ENCODE results near the gene DCDC1.
"Not testable (repeated sequence)": the region's sequence is repeated elsewhere in the genome, so short reads cannot be mapped to it uniquely, and the experiment has no call there.

The DCDC1 gene

GRCh38 chr11:31327417-31327816 lies 42.1 kb downstream of the DCDC1 start:
- DNase-seq = no peak

DNA sequence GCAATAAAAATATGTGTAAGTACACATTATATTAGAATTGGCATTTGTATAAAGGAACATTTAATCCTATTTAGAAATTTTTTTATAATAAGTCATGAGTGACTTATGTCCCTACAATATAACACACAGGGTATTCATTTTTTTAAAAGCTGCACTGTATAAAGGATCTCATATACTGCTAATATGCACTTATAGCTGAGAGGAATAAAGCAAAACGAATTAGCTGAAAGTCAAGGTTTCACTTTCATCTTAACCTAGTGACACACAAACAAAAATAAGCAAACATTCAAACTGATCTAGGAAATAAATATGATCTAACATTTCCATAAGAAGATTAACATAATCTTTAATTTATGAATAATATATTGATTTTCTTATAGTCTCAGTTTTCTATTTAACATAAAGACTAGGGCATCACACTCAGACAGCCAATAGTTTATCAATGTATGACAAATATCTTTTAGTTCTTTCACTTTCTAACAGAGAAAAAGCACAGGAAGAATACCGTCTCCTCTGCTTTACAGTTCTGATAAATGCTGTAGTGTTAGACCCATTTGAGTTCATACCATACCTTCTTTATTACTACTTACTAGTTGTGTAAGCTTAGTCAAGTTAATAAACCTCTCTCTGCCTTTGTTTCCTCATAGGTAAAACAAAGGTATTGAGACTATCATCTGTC lies 42.9 kb downstream of the DCDC1 start:
- DNase-seq = no peak

DNA sequence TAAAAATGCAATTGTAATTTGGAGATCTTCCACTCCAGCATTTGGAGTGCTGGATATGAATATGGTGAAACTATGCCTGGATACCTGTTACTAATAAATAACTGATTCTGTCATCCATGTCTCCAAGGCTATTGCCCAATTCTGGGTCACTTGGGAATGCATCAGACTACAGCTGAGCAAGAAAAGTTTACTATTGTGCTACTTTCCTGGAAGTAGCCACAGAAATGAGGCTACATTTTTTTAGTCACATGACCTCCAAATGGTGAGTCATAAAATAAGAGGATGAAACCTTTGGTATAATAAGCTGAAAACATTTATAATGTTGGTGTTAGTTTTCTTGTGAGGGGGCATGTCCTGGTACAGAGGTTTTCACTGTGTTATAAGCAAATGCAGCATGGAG lies 44.4 kb downstream of the DCDC1 start:
- DNase-seq = no peak

DNA sequence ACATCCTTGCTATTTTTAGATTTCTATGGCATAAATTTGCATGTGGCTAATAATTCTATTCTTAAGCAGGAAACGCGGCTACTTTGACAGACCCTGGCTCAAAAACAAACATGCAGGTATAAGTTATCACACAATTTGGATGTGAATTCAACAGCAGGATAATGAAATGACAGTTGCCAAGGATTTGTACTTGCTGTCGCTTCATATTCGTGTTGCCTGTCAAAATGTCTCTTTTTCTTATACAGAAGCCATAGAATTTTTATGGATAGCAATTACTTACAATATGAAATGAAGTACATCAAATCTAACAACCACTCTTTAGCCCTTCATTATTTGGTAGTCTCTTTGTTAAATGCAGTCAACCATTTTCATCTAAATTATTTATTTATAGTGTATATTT lies 46.4 kb downstream of the DCDC1 start:
- no peak for DNase-seq

DNA sequence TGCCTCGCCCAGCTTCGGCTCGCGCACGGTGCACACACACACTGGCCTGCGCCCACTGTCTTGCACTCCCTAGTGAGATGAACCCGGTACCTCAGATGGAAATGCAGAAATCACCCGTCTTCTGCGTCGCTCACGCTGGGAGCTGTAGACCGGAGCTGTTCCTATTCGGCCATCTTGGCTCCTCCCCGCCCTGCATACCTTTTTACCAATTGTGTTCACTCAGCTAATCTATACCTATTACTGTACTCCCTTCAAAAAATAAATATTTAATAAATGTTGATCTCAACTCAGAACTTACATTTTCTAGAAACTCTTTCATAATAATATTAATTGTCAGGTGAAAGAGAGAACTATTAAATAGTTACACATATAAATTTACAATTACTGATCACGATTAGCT lies 48.0 kb downstream of the DCDC1 start:
- DNase-seq = not testable (repeated sequence)

- no peak for DNase-seq
Observed at GRCh38 chr11:31303644-31304180, 65.8 kb downstream of the DCDC1 start.

DNA sequence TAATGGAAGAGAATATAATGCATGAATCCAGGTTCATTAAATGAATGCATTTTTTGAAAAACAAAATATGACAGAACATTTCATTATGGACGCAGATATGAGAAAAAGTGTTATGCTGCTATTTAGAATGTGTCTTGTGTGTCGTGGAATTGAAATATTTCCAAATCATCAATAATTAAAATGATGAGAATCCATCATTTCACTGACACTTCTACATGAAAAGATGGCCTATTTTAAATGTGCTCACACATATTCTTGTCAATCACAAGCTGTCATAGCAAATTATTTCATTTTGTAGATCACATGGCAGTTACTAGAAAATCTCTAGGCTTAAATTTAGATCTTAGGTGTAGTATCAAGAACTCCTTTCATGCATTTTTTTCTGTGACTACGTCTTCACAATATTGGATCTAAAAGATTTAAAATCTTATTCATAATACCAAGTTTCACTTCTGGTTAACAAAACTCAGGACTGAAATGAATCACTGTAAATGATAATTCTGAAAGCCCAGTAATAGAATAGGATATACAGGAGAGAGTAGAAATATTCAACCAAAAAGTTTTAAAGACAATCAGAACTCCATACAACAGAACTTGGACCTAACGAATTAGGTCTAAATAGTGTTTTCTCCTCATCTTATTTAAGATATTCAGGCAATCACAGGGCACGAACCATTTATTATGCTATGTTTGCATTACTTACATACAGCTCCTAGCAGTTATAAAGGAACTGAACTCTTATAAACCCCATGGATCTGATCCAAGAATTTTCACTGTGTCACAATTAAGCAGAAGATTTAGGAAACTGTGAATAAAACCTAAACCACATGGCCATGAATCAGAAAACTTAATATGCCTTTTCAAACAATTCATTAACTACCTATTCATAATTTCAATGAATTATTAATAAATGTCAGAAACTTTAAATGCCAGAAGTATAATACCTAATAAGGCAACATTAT lies 67.7 kb downstream of the DCDC1 start:
- DNase-seq = no peak

- DNase-seq = no peak
Observed at GRCh38 chr11:31295308-31295707, 74.2 kb downstream of the DCDC1 start.

DNA sequence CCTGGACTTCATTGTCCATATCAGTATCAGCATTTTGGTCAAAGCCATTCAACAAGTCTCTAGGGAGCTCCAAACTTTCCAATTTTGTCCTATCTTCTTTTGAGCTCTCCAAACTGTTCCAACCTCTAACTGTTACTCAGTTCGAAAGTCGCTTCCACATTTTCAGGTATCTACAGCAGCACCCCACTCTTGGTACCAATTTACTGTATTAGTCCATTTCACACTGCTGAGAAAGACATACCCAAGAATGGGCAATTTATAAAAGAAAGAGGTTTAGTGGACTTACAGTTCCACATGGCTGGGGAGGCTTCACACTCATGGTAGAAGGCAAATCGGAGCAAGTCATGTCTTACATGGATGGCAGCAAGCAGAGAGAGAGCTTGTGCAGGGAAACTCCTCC lies 96.0 kb downstream of the DCDC1 start:
- DNase-seq = not testable (repeated sequence)

GRCh38 chr11:31267720-31268119 lies 101.8 kb downstream of the DCDC1 start:
- DNase-seq = no peak

DNA sequence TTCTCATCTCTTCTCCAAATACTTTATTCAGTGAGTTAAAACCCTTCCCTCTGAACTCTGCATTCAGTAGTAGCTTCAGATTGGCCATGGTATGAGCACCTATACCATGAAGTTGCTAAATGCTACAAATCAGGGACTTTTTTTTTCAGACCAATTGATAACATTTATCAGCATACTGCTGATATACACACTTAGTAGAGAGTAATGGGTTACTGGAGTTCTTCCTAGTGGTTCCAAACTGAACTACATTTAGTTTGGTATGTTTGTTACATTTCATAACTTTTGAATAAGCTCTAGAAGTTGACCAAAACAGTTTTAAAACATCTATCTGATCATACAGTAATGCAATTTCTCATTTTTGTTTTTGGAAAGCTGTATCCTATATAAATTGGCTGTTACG lies 104.7 kb downstream of the DCDC1 start:
- no peak for DNase-seq

DNA sequence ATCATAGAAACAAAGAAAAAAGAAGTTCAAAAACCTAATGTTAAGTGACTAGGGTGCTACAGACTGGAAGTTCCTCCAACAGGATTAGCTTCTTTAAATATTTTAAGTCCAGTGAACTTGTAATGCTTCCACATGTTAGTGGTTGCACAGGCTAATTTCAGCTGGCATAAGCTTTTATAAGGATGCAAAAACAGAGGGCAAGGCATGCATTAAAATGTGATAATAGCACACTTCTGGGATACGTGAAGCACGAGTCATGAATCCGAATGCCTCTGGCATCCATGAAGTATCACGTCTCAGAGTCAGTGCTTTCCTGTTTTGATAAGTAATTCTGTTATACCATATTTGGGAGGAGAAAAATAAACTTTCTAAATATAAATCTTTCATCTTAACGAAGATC lies 106.8 kb downstream of the DCDC1 start:
- DNase-seq = no peak

DNA sequence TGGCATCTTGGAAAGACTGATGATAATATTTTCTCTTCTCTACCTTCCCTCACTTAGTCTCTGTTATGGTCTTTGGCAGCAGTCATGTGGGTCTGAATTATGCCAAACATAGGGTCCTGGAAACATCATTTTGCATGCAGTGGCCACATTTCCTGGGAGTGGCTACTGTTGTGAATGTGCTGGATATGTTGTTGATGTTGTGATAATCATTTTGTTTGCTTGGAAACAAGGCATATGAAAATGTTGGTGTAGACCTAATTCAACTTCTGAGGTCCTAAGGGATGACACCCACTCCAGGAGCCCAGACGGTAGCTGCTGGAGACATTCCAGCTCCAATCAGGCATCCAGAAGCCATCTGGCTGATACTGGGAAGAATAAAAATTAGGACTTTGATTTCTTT lies 109.7 kb downstream of the DCDC1 start:
- DNase-seq = no peak

DNA sequence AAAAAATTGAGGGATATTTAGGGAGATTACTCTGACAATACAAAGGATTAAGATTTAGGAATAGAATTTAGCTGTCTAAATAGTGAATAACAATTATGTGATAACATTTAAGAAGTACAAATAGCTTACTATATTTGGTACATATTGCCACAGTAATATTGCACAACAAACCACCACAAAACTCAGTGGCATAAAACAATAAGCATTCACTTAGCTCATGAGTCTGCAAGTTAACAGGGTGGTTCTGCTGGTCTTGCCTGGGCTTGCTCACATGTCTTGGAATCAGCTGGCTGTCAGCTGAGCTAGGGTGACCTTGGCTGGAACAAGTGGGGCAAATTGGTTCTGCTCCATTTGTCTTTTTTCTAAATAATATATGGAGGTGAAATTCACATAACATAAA lies 115.1 kb downstream of the DCDC1 start:
- DNase-seq = no peak

- no peak for DNase-seq
Observed at GRCh38 chr11:31248768-31249167, 120.8 kb downstream of the DCDC1 start.

GRCh38 chr11:31247321-31247720 lies 122.2 kb downstream of the DCDC1 start:
- DNase-seq = no peak

DNA sequence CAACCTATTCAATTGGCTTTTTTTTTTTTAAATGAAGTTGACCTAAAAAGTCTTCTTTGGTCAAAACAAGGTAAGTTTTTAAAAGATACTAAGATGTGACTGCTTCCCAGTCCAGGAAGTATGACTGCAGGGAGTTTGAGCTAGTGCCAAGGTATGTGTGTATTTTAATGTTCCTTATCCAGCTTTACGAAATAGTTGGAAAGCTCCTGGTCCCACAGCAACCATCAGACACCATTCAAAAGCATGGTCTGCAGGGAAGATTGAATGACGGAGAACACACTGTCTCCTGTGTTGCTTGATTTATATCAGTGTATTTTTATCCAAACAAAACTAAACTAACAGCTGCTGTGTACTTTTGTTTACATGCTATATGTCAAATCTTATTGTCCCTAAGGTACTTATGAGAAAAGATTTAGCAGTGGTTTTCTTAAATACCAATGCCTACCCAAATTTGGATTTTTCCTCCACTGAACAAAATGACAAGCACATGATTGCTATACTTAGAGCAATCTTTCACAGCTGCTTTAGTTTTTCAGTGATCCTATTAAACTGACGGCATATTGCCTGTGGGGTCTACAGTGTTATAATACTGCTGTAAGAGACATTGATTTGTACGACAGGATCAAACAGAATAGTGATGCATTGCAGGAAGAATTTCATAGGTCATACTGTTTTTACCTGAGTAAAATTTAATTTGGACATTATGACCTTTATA lies 122.9 kb downstream of the DCDC1 start:
- peak; percentile 29 for DNase-seq

- DNase-seq = no peak
Observed at GRCh38 chr11:31243706-31244105, 125.8 kb downstream of the DCDC1 start.

GRCh38 chr11:31240340-31240904 lies 129.1 kb downstream of the DCDC1 start:
- DNase-seq = peak; percentile 24

DNA sequence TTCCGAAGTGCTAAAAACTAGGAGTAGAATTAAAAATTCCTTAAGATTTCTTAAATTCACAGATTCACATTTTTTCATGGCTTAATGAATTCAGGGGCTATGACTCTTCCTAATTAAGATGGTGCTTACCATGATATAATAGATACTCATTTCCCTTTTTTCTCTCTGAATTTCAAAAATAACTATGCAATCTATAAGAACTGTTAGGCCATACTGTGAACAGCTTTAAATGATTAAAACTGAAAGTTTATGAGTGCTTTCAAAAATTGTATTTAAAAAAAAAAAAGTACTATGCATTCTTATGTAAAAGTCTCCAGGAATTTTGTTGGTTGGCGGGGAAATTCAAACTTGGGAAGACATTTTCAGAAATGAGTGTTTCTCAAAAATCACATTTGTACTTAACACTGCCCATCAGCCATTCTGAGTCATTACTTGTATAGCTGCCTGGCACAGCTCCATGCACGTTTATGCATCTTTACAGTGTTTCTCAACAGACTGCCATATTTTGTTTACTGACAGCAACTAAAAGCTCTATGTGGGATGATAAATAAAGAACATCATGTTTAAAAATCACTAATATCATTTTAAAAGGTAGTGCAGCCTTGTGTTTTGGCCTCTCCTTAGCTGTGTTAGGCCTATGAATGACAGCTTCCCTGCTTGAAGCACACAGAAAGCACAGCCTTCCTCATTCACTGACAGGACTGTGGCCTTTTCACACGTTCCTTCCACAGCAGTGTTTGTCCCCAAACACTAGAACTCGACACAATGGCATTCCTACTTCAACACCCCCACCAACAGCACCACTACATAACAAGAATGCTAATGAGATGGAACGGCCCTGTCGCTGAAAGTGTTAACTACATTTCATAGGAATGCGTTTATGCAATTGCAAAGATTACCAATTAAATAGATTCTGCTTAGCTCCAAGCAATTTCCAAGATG lies 131.4 kb downstream of the DCDC1 start:
- DNase-seq = no peak

DNA sequence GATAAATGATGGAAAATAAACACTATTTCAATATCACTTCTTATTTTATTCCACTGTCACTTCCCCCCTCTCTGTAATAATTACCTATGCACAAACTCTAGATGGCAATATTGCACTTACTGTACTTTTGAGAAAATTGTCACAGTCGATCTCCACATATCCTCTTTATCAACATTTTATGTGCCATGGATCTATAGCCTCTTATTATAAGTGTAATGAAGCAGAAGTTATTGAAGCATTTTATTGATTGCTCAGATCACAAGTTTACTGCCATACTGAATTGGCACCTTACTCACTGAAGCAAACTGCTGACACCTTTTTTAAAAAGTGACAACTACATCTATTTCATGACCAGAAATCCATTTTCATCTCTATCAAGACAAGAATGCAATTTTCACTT lies 133.4 kb downstream of the DCDC1 start:
- DNase-seq = no peak

GRCh38 chr11:31233425-31233824 lies 136.1 kb downstream of the DCDC1 start:
- no peak for DNase-seq

All from femur (tissue), 1 donor.